ENCODE results near the gene ARID1B. TPM values are rescaled to one million over a fixed set of nuclear protein-coding genes. Genes with fewer than 3 reads are reported as not detected.

Gene ARID1B
- total RNA-seq, 2 experiments from 2014 or later: 42.5 to 43.2 TPM

DNA sequence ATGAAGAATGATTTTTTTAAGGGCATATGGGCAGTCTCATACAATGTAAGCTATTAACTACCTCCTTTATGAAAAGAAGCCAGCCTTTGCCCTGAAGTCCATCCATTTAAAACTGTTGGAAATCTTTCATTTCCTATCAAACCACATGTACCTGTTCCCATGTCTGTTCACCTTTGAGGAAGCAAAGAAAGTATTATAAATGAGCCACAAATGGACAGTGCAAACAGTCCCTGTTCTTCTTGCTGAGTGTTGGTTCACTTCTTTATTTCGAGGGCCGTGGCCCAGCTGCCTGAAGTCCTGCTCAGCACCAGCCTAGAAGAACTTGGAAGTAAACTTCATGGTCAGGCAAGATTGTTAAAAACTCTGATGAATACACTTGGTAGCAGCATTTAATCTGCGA is 433.8 kb downstream of the ARID1B start:
- Mint-ChIP-seq H3K27me3 (ENCODE audit: low read depth) (no peaks in the 10 kb centered on the region), H3K4me1 (ENCODE audit: low read depth) (no peaks in the 10 kb centered on the region), H3K9me3 (no peaks in the 10 kb centered on the region), H3K27ac (no peak overlapping the region), H3K36me3 (ENCODE audit: low read depth) (peaks cover 3% of the 10 kb centered on the region), H3K4me3 (no peak overlapping the region)
- no peak for DNase-seq
- CTCF ChIA-PET: interaction anchor here (0.6 to 1.1 kb wide), 2 partner anchors 11 to 64 kb away, joined by 3 read pairs; no protein-coding TSS in a partner anchor
- intact Hi-C loops (cut with micrococcal nuclease): no loop called here

DNA sequence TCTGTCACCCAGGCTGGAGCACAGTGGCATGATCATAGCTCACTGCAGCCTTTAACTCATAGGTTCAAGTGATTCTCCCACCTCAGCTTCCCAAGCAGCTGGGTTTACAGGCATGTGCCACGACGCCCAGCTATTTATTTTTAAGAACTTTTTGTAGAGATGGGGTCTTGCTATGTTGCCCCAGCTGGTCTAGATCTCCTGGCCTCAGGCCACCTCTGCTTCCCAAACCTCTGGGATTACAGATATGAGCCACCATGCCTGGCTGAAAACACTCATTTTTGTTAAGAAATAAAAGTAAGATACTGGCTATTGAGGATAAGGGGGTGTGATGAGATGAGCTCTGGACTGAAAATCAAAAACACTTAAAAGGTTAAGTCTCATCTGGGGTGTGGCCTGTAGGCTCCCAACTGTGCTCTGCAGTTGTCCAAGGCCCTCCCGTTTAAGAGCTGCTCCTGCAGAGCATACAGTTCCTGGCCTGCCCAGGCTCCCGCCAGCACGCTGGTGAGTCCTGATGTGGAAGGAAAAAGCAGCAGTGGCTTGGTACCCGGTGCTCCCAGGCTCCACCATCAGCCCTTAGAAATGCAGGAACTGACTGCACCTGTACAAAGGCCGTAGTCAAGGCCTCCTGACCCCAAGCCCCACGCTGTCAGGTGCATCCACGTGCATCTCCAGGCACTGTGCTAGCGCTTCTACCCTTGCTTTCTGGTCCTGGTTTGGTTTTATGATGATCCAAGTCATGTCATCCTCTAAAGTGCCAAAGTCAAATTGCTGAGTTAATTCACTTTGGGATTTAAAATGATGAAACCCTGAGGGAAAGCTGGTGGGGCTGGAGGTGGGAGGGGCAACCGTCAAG is 434.7 kb downstream of the ARID1B start:
- no peak overlapping the region for H3K27ac Mint-ChIP-seq

DNA sequence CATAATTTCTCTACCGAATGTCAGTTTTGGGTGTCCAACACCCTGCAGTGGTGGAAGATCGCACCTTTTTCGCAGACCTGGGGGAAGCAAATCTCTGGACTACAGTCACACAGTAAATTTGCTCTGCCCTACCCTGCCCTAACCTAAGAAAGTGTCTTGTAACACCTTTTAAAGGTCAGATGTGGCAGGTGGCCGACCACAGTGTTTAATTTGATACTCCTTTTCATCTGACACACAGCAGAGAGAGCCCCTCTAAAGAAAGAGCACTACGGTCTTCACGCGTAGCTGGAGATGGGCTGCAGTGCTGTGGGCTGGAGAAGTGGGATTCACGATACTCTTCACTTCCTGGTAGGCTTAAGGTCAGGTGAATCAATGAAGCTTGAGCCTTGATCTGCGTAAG is 436.2 kb downstream of the ARID1B start:
- Mint-ChIP-seq H3K27me3 (ENCODE audit: low read depth) (no peaks in the 10 kb centered on the region), H3K27ac (no peak overlapping the region)

More for the DNA sequence above, 434.7 kb downstream of the ARID1B start:
- no peak overlapping the region for H3K4me3 Mint-ChIP-seq
- no peaks in the 10 kb centered on the region for H3K36me3 Mint-ChIP-seq (ENCODE audit: low read depth)
- H3K9me3 Mint-ChIP-seq: no peaks in the 10 kb centered on the region
- CTCF ChIA-PET: interaction anchor here (1.1 kb wide), 1 partner anchor 10 kb away, joined by 3 read pairs; no protein-coding TSS in a partner anchor
- peaks cover 2% of the 10 kb centered on the region for H3K4me1 Mint-ChIP-seq (ENCODE audit: low read depth)
- no peak for DNase-seq
- intact Hi-C loops (cut with micrococcal nuclease): no loop called here
- no peaks in the 10 kb centered on the region for H3K27me3 Mint-ChIP-seq (ENCODE audit: low read depth)

DNA sequence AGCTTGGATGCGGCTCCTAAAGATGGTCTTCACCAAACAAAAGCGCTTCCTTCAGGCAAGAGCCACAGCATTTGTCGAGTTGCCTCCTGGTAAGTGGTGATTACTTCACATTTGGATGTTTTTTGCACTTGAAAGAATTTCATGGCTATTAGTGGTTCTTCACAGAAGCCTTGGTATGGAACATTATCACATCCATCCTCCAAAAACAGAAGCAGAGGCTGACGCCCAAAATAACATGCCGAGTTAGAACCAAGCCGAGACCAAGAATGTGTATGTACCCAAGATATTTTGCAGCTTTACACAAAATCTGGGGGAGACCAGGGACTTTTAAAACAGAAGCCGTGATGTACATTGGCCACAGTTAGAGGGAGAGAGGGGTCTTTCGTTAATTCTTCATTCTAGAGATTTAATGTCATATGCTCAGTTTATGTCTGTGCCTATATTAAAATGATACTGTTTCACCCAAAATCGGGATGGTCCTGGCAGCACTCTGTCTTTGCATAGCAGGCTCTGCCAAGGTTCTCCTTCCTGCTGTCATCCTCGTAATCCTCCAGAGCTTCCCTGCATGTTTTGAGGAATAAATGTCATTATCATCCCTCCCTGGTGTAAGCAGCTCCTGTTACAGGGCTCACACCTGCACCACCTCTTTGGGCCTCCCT is 436.9 kb downstream of the ARID1B start:
- intact Hi-C loops (cut with micrococcal nuclease): no loop called here
- DNase-seq: no peak
- H3K4me3 Mint-ChIP-seq: no peak overlapping the region
- CTCF ChIA-PET: interaction anchor here (1.3 to 1.6 kb wide), 2 partner anchors 12 to 22 kb away, joined by 3 to 6 read pairs; no protein-coding TSS in a partner anchor
- H3K36me3 Mint-ChIP-seq (ENCODE audit: low read depth): no peaks in the 10 kb centered on the region
- H3K4me1 Mint-ChIP-seq (ENCODE audit: low read depth): peaks cover 2% of the 10 kb centered on the region
- H3K9me3 Mint-ChIP-seq: no peaks in the 10 kb centered on the region
- H3K27me3 Mint-ChIP-seq (ENCODE audit: low read depth): no peaks in the 10 kb centered on the region
- no peak overlapping the region for H3K27ac Mint-ChIP-seq

More for the DNA sequence above, 436.2 kb downstream of the ARID1B start:
- intact Hi-C loops (cut with micrococcal nuclease): no loop called here
- Mint-ChIP-seq H3K4me1 (ENCODE audit: low read depth) (peaks cover 2% of the 10 kb centered on the region), H3K9me3 (no peaks in the 10 kb centered on the region), H3K4me3 (no peak overlapping the region), H3K36me3 (ENCODE audit: low read depth) (no peaks in the 10 kb centered on the region)
- CTCF ChIA-PET: interaction anchor here (1.3 to 1.6 kb wide), 2 partner anchors 13 to 23 kb away, joined by 3 to 6 read pairs; no protein-coding TSS in a partner anchor
- no peak for DNase-seq

DNA sequence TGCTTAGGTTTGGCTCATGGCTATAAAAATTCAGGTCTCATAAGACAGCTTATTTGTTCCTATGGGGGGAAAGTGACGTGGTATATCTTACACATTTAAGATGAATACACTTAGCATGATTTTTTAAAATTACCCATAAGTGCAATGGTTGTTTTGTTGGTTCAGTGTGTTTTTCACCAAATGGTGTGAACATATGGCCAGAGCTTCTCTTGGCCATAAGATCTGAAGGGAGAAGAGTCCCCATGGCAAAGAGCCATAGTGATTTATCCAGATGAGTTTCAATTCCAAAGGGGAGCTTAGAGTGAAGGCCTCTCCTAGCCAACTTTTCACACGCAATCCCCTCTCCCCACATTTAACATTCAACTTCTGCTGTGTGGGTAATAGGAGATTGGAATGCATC is 438.5 kb downstream of the ARID1B start:
- no peak overlapping the region for H3K27ac Mint-ChIP-seq
- no peak overlapping the region for H3K4me3 Mint-ChIP-seq
- no peaks in the 10 kb centered on the region for H3K36me3 Mint-ChIP-seq (ENCODE audit: low read depth)
- CTCF ChIA-PET: no interaction called here
- peaks cover 7% of the 10 kb centered on the region for H3K4me1 Mint-ChIP-seq (ENCODE audit: low read depth)
- H3K9me3 Mint-ChIP-seq: no peaks in the 10 kb centered on the region
- DNase-seq: no peak
- H3K27me3 Mint-ChIP-seq (ENCODE audit: low read depth): no peaks in the 10 kb centered on the region
- intact Hi-C loops (cut with micrococcal nuclease): no loop called here

DNA sequence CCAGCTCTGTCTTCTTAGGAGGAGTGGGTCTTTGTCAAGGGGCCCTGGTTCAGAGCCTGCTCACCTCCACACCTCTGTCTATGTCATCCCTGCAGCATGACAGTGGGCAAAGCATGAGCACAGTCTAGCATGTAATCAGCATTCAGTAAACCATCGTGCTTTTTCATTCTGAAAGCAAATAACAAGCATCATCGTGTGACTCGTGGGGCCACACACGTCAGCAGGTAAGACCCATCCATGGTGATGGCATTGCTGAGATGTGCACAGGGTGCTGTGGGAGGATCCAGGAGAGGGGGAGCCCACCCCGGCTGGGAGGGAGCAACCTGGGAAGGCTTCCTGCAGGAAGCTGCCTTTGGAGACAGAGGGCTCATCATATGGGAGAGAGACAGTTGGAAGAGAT is 439.4 kb downstream of the ARID1B start:
- no peak for DNase-seq
- no peak overlapping the region for H3K27ac Mint-ChIP-seq

DNA sequence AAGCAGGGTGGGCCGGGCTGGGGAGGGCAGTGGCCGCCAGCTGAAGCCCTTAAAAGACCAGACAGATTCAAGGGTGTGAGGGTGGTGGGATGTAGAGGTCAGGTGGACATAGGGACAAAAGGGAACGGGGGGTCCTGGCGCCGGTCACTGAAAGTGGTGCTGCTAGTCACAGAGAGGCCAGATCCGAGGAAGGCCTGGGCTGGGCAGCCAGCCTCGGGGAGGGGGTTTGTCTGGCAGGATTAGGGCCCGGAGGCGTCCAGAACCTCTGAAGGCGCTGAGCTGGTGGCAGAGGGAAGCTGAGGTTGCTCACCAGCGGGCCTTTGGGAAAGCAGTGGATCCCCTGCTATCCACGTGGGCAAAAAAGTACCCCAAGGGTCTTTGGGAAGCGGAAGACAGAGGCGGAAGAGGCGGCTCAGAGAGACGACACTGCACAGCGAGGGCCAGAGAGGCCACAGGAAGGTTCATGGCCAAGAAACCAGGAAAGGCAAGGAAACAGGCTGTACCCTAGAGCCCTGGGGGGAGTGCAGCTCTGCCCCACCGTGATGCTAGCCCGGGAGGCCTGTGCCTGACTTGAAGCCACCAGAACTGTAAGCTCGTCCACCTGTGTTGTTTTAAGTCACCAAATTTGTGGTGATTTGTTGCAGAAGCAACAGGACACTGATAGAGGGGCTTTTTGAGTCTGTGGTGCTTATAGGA is 440.2 kb downstream of the ARID1B start:
- H3K27me3 Mint-ChIP-seq (ENCODE audit: low read depth): no peaks in the 10 kb centered on the region
- H3K36me3 Mint-ChIP-seq (ENCODE audit: low read depth): no peaks in the 10 kb centered on the region
- no peak overlapping the region for H3K27ac Mint-ChIP-seq
- DNase-seq: no peak
- H3K4me3 Mint-ChIP-seq: no peak overlapping the region
- CTCF ChIA-PET: interaction anchor here (0.5 to 1.1 kb wide), 2 partner anchors 9 to 17 kb away, joined by 3 to 4 read pairs; no protein-coding TSS in a partner anchor
- H3K9me3 Mint-ChIP-seq: no peaks in the 10 kb centered on the region
- H3K4me1 Mint-ChIP-seq (ENCODE audit: low read depth): peaks cover 19% of the 10 kb centered on the region
- intact Hi-C loops (cut with micrococcal nuclease): no loop called here

More for the DNA sequence above, 439.4 kb downstream of the ARID1B start:
- H3K4me1 Mint-ChIP-seq (ENCODE audit: low read depth): peaks cover 13% of the 10 kb centered on the region
- no peak overlapping the region for H3K4me3 Mint-ChIP-seq
- CTCF ChIA-PET: no interaction called here
- no peaks in the 10 kb centered on the region for H3K36me3 Mint-ChIP-seq (ENCODE audit: low read depth)
- no peaks in the 10 kb centered on the region for H3K27me3 Mint-ChIP-seq (ENCODE audit: low read depth)
- no peaks in the 10 kb centered on the region for H3K9me3 Mint-ChIP-seq
- intact Hi-C loops (cut with micrococcal nuclease): no loop called here

DNA sequence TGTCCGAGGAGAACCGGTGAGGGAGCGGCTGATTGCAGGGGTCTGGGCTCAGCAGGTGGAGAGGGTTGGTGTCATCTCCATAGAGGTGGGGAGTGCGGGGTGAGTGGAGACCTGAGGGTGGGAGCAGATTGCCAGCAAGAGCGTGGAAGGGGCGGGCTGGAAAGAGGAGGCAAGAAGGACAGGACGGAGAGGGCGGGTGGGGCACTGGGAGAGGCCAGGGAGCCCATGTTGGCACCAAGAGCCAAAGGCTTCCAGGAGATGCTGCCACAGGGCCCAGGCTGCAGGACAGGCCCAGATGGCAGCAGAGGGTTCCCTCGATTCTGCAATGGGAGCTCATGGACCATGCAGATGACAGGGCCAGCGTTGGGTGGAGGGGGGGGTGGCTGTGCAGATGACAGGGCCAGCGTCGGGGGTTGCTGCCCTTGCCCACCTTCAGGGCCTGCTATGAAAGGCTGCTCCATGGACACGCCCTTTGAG is 440.8 kb downstream of the ARID1B start:
- H3K9me3 Mint-ChIP-seq: no peaks in the 10 kb centered on the region
- intact Hi-C loops (cut with micrococcal nuclease): no loop called here
- no peak for DNase-seq
- H3K4me3 Mint-ChIP-seq: no peak overlapping the region
- peaks cover 25% of the 10 kb centered on the region for H3K4me1 Mint-ChIP-seq (ENCODE audit: low read depth)
- no peak overlapping the region for H3K27ac Mint-ChIP-seq
- no peaks in the 10 kb centered on the region for H3K36me3 Mint-ChIP-seq (ENCODE audit: low read depth)
- CTCF ChIA-PET: interaction anchor here (1.1 kb wide), 1 partner anchor 8 kb away, joined by 3 read pairs; no protein-coding TSS in a partner anchor
- no peaks in the 10 kb centered on the region for H3K27me3 Mint-ChIP-seq (ENCODE audit: low read depth)

DNA sequence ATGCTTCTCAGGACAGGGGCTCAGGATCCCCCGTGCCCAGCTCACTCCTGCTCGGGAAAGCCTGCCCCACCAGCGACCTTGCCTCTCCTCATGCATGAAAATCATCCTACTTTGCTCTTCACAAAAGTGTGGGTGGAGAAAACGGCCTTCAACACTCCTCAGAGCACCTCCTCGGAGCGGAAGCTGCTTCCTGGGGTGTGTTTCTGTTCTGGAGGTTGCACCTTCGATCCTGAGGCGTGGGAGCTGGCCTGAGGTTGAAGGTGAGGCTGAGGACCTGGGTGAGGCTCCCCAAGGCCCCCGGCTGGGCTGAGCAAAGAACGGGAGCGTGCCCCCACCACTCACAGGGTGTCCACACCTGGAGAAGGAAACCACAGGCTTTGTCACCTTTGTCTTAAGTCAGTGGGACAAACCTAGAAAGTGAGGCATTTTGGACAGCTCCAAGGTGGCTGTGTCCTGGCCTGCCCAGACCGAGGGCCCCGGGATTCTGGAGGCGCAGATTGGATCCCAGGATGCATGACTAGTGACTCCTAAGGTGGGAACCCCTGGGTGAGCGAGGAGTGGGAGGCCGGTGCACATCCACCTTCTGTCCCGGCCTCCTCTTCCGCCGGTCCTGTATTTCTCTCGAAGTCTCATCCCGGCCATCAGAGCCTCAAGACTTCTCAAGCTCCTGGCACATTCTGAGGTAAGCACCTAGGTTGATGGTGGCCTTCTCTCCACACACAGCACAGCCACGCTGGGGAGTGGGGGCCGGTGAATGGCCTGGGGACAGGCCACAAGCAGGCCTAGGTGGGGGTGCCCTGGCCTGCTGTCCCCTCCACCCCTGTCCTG is 441.4 kb downstream of the ARID1B start:
- CTCF ChIA-PET: interaction anchor here (0.6 to 1.1 kb wide), 3 partner anchors 8 to 279 kb away, joined by 3 read pairs; no protein-coding TSS in a partner anchor
- Mint-ChIP-seq H3K4me1 (ENCODE audit: low read depth) (peaks cover 29% of the 10 kb centered on the region), H3K27ac (no peak overlapping the region), H3K9me3 (no peaks in the 10 kb centered on the region), H3K27me3 (ENCODE audit: low read depth) (no peaks in the 10 kb centered on the region), H3K36me3 (ENCODE audit: low read depth) (no peaks in the 10 kb centered on the region), H3K4me3 (no peak overlapping the region)
- DNase-seq: no peak
- intact Hi-C loops (cut with micrococcal nuclease): no loop called here

DNA sequence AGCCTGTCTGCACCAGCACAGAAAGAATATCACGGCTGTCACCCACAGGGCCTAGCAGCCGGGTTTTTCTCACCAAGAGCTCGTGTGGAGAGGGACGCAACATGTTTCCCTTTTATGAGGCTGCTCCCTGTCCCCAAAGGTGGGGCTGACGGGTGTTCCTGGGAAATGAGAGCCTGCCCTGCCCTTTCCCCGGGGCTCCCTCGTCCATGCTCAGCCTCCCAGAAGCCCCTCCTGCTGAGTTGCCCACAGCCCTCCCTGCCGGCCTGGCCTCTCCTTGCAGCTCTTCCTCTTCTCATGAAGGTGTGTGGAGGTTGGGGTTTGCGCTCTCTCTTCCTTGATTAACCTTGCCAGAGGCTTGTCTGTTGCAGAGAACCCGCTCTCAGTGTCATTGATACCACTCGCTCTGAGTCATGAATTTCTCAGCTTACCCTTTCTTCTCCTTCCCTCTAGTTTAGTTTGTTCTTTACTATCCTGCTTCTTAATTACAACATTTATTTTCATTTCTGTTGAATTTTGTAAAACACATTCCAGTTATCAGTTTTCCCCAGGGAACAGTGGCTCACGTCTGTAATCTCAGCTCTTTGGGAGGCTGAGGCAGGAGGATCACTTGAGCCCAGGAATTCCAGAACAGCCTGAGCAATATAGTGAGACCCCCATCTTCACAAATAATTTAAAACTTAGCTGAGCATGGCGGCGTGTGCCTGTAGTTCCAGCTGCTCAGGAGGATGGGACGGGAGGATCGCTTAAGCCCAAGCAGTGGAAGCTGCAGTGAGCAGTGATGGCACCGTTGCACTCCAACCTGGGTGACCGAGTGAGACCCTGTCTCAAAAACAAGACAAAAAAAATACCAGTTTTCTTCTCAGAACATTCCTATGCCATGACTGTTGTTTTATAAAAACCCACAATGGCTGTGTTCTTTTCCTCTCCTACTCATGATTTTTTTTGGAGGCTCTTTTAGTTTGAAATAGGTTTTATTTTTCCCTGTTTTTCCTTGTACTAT is 442.3 kb downstream of the ARID1B start:
- CTCF ChIA-PET: interaction anchor here (0.6 to 1.1 kb wide), 2 partner anchors 15 to 280 kb away, joined by 3 read pairs; no protein-coding TSS in a partner anchor
- no peaks in the 10 kb centered on the region for H3K27me3 Mint-ChIP-seq (ENCODE audit: low read depth)
- intact Hi-C loops (cut with micrococcal nuclease): no loop called here
- DNase-seq: no peak
- no peaks in the 10 kb centered on the region for H3K9me3 Mint-ChIP-seq
- no peak overlapping the region for H3K27ac Mint-ChIP-seq
- no peaks in the 10 kb centered on the region for H3K36me3 Mint-ChIP-seq (ENCODE audit: low read depth)
- no peak overlapping the region for H3K4me3 Mint-ChIP-seq
- H3K4me1 Mint-ChIP-seq (ENCODE audit: low read depth): peaks cover 32% of the 10 kb centered on the region

Data from activated naive CD4-positive, alpha-beta T cell treated with anti-CD3 and anti-CD28 coated beads for 36 hours (primary cell).